HEK293 (cell line): ENCODE data around the gene LMTK3.

ENCODE experiments used
- GFI1B ChIP-seq: fragments of 450-650 bp; formaldehyde crosslinking; IDR thresholded peaks from 2 replicates; pipeline ENCODE4 v1.5.1; 2016; ENCODE audit warnings: missing biosample characterization, missing genetic modification characterization
- HOXA7 ChIP-seq: sonication (generic); formaldehyde crosslinking; IDR thresholded peaks from 2 replicates; pipeline ENCODE4 v1.8.1; 2022; ENCODE audit warnings: missing genetic modification reagents, borderline replicate concordance
- KLF1 ChIP-seq: fragments of 450-650 bp; formaldehyde crosslinking; IDR thresholded peaks from 2 replicates; pipeline ENCODE4 v1.5.1; 2016; ENCODE audit warnings: missing biosample characterization, missing genetic modification characterization
- KLF10 ChIP-seq: fragments of 450-650 bp; IDR thresholded peaks from 2 replicates; pipeline ENCODE4 v1.5.1; 2018; ENCODE audit warnings: missing biosample characterization, mild to moderate bottlenecking, missing genetic modification characterization
- KLF9 ChIP-seq: fragments of 450-650 bp; formaldehyde crosslinking; IDR thresholded peaks from 2 replicates; pipeline ENCODE4 v1.5.1; 2016; ENCODE audit warnings: missing biosample characterization, missing genetic modification characterization, low read depth
- YY2 ChIP-seq: fragments of 450-650 bp; formaldehyde crosslinking; IDR thresholded peaks from 2 replicates; pipeline ENCODE4 v1.5.1; 2016; ENCODE audit warnings: missing biosample characterization, missing genetic modification characterization
- ZBTB7A ChIP-seq: fragments of 450-650 bp; formaldehyde crosslinking; IDR thresholded peaks from 2 replicates; pipeline ENCODE4 v1.5.1; 2016; ENCODE audit warnings: low read depth, missing biosample characterization, missing genetic modification characterization
- ZBTB8A ChIP-seq: fragments of 450-650 bp; formaldehyde crosslinking; IDR thresholded peaks from 2 replicates; pipeline ENCODE4 v1.5.1; 2016; ENCODE audit warnings: missing biosample characterization, missing genetic modification characterization
- ZFHX2 ChIP-seq: fragments of 450-650 bp; formaldehyde crosslinking; conservative IDR thresholded peaks from 2 replicates; pipeline ENCODE4 v1.5.1; 2016; ENCODE audit warnings: missing biosample characterization, missing genetic modification characterization
- ZNF133 ChIP-seq: fragments of 450-650 bp; formaldehyde crosslinking; IDR thresholded peaks from 2 replicates; pipeline ENCODE4 v1.5.1; 2016; ENCODE audit warnings: missing biosample characterization, missing genetic modification characterization
- ZNF138 ChIP-seq: fragments of 450-650 bp; formaldehyde crosslinking; IDR thresholded peaks from 2 replicates; pipeline ENCODE4 v1.5.1; 2016; ENCODE audit warnings: missing biosample characterization, missing genetic modification characterization, borderline replicate concordance
- ZNF169 ChIP-seq: fragments of 450-650 bp; formaldehyde crosslinking; IDR thresholded peaks from 2 replicates; pipeline ENCODE4 v1.5.1; 2016; ENCODE audit warnings: missing biosample characterization, missing genetic modification characterization
- ZNF211 ChIP-seq: fragments of 450-650 bp; formaldehyde crosslinking; IDR thresholded peaks from 2 replicates; pipeline ENCODE4 v1.5.1; 2016; ENCODE audit warnings: low read depth, missing biosample characterization, missing genetic modification characterization
- ZNF24 ChIP-seq: fragments of 450-650 bp; formaldehyde crosslinking; IDR thresholded peaks from 2 replicates; pipeline ENCODE4 v1.5.1; 2016; ENCODE audit warnings: missing biosample characterization, missing genetic modification characterization
- ZNF530 ChIP-seq: fragments of 450-650 bp; formaldehyde crosslinking; IDR thresholded peaks from 2 replicates; pipeline ENCODE4 v1.5.1; 2016; ENCODE audit warnings: low read depth, missing biosample characterization, missing genetic modification characterization
- ZNF585B ChIP-seq: fragments of 450-650 bp; formaldehyde crosslinking; IDR thresholded peaks from 2 replicates; pipeline ENCODE4 v1.5.1; 2016; ENCODE audit warnings: missing biosample characterization, missing genetic modification characterization
- ZNF624 ChIP-seq: fragments of 450-650 bp; formaldehyde crosslinking; IDR thresholded peaks from 2 replicates; pipeline ENCODE4 v1.5.1; 2017; ENCODE audit warnings: missing biosample characterization, missing genetic modification characterization
- ZNF660 ChIP-seq: fragments of 450-650 bp; IDR thresholded peaks from 2 replicates; pipeline ENCODE4 v1.5.1; 2018; ENCODE audit warnings: missing biosample characterization, mild to moderate bottlenecking, missing genetic modification characterization
- ZNF830 ChIP-seq: fragments of 450-650 bp; IDR thresholded peaks from 2 replicates; pipeline ENCODE4 v1.5.0; 2018; ENCODE audit warnings: missing biosample characterization, missing genetic modification characterization, low read depth, mild to moderate bottlenecking, moderate library complexity
- ZSCAN16 ChIP-seq: fragments of 450-650 bp; formaldehyde crosslinking; IDR thresholded peaks from 2 replicates; pipeline ENCODE4 v1.5.1; 2016; ENCODE audit warnings: missing biosample characterization, missing genetic modification characterization
- ZSCAN30 ChIP-seq: fragments of 450-650 bp; IDR thresholded peaks from 2 replicates; pipeline ENCODE4 v1.5.1; 2018; ENCODE audit warnings: missing biosample characterization, mild to moderate bottlenecking, missing genetic modification characterization, moderate library complexity
- TF ChIP-seq, protein P1 (sequence below): fragments of 450-650 bp; formaldehyde crosslinking; conservative IDR thresholded peaks from 2 replicates; pipeline ENCODE4 v1.5.1; 2016; ENCODE audit warnings: low read depth, missing biosample characterization, missing genetic modification characterization
- TF ChIP-seq, protein P2 (sequence below): fragments of 450-650 bp; formaldehyde crosslinking; IDR thresholded peaks from 2 replicates; pipeline ENCODE4 v1.5.1; 2017; ENCODE audit warnings: missing biosample characterization, missing genetic modification characterization
- TF ChIP-seq, protein P3 (sequence below): fragments of 450-650 bp; formaldehyde crosslinking; IDR thresholded peaks from 2 replicates; pipeline ENCODE4 v1.5.1; 2016; ENCODE audit warnings: missing biosample characterization, missing genetic modification characterization

Gene LMTK3

DNA sequence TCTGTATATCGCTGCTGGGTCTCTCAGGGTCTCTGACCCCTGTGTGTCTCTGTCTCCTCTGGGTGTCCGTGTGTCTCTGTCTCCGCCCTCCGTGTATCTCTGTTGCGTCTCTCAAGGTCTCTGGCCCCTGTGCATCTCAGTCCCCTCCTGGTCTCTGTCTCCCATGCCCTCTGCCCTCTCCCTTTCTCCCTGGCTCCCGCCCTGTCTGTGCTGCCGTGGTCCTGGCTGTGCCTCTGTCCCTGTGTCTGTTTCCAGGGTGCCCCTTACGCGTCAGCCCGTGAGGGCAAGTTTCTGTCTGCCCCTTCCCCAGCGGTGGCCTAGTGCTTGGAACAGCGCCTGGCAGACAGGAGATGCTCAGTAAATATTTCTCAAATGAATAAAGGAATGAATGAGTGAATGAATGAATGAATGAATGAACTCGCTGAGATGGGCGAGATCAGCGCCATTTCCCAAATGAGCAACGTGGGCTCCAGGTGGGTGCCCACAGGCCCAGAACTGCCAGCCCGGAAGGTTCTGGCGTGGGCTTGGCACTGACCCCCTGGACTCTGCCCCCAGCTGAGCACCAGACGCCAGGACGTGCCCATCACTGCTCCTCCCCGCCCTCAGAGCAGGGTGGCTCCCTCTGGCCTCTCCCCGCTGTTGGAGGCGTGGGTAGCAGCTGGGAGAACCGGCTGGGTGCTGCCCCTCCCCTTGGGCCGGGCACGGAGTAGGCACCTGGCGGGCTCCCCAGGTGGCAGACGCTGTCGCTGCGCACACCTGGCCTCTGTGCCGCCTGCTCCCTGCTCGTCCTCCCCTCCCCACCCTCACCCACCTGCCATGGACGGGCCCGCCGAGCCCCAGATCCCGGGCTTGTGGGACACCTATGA lies 40.0 kb upstream of the LMTK3 start, which contains the start of gene SULT2B1 (continued):
- TF ChIP-seq ZNF624 (tag by site-specific recombination) (no peak), ZNF585B (tag by site-specific recombination) (no peak), HOXA7 (CRISPR knock-in tag) (no peak), ZFHX2 (tag by site-specific recombination) (no peak), YY2 (tag by site-specific recombination) (no peak), ZNF169 (tag by site-specific recombination) (no peak), ZNF830 (tag by site-specific recombination) (no peak), GFI1B (tag by site-specific recombination) (no peak), ZNF660 (tag by site-specific recombination) (no peak), ZSCAN30 (tag by site-specific recombination) (no peak), KLF9 (tag by site-specific recombination) (no peak), ZNF138 (tag by site-specific recombination) (no peak), ZNF211 (tag by site-specific recombination) (no peak), ZBTB7A (no peak), ZNF24 (peak; percentile 92), ZSCAN16 (tag by site-specific recombination) (no peak), KLF10 (tag by site-specific recombination) (no peak), ZNF530 (tag by site-specific recombination) (no peak), KLF1 (tag by site-specific recombination) (peak; percentile 84), ZBTB8A (tag by site-specific recombination) (no peak), ZNF133 (no peak)
- TF ChIP-seq, protein P1, sequence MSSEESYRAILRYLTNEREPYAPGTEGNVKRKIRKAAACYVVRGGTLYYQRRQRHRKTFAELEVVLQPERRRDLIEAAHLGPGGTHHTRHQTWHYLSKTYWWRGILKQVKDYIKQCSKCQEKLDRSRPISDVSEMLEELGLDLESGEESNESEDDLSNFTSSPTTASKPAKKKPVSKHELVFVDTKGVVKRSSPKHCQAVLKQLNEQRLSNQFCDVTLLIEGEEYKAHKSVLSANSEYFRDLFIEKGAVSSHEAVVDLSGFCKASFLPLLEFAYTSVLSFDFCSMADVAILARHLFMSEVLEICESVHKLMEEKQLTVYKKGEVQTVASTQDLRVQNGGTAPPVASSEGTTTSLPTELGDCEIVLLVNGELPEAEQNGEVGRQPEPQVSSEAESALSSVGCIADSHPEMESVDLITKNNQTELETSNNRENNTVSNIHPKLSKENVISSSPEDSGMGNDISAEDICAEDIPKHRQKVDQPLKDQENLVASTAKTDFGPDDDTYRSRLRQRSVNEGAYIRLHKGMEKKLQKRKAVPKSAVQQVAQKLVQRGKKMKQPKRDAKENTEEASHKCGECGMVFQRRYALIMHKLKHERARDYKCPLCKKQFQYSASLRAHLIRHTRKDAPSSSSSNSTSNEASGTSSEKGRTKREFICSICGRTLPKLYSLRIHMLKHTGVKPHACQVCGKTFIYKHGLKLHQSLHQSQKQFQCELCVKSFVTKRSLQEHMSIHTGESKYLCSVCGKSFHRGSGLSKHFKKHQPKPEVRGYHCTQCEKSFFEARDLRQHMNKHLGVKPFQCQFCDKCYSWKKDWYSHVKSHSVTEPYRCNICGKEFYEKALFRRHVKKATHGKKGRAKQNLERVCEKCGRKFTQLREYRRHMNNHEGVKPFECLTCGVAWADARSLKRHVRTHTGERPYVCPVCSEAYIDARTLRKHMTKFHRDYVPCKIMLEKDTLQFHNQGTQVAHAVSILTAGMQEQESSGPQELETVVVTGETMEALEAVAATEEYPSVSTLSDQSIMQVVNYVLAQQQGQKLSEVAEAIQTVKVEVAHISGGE (tag by site-specific recombination): no peak
- TF ChIP-seq, protein P2, sequence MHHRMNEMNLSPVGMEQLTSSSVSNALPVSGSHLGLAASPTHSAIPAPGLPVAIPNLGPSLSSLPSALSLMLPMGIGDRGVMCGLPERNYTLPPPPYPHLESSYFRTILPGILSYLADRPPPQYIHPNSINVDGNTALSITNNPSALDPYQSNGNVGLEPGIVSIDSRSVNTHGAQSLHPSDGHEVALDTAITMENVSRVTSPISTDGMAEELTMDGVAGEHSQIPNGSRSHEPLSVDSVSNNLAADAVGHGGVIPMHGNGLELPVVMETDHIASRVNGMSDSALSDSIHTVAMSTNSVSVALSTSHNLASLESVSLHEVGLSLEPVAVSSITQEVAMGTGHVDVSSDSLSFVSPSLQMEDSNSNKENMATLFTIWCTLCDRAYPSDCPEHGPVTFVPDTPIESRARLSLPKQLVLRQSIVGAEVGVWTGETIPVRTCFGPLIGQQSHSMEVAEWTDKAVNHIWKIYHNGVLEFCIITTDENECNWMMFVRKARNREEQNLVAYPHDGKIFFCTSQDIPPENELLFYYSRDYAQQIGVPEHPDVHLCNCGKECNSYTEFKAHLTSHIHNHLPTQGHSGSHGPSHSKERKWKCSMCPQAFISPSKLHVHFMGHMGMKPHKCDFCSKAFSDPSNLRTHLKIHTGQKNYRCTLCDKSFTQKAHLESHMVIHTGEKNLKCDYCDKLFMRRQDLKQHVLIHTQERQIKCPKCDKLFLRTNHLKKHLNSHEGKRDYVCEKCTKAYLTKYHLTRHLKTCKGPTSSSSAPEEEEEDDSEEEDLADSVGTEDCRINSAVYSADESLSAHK (tag by site-specific recombination): peak; percentile 96
- TF ChIP-seq, protein P3, sequence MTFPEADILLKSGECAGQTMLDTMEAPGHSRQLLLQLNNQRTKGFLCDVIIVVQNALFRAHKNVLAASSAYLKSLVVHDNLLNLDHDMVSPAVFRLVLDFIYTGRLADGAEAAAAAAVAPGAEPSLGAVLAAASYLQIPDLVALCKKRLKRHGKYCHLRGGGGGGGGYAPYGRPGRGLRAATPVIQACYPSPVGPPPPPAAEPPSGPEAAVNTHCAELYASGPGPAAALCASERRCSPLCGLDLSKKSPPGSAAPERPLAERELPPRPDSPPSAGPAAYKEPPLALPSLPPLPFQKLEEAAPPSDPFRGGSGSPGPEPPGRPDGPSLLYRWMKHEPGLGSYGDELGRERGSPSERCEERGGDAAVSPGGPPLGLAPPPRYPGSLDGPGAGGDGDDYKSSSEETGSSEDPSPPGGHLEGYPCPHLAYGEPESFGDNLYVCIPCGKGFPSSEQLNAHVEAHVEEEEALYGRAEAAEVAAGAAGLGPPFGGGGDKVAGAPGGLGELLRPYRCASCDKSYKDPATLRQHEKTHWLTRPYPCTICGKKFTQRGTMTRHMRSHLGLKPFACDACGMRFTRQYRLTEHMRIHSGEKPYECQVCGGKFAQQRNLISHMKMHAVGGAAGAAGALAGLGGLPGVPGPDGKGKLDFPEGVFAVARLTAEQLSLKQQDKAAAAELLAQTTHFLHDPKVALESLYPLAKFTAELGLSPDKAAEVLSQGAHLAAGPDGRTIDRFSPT (tag by site-specific recombination): peak; percentile 42; the same call in 1 of the 2 replicates
